ENCODE measurements around the gene RBPMS2. TPM values are rescaled to one million over a fixed set of nuclear protein-coding genes. Genes with fewer than 3 reads are reported as not detected.

Gene RBPMS2
- polyA plus RNA-seq, 1 donor from 2014 or later, result not detected

DNA sequence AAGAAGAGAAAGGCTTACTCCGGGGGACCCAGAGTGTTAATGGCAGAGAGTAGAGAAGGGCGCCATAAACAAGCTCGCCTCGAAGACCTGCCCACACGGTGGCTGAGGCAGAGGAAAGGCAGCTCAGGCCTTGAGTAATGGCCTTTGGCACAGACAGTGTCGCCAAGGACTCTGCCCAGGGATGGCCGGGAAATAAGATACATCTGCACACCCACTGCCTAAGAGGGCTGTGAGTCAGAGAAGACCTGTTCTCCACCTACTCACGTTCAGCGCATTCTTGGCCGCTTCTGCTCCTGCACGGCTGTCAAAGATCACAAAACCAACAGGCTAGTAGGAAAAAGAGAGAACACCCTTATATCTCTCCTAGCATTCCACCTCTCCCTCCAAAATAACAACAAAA lies 26.2 kb downstream of the RBPMS2 start:
- Histone ChIP-seq H3K27ac (ENCODE audit: low read length) (no peak overlapping the region), H3K36me3 (ENCODE audit: insufficient read depth, low read length) (no peaks in the 10 kb centered on the region), H3K9me3 (ENCODE audit: low read length) (no peaks in the 10 kb centered on the region), H3K79me2 (replicated peaks; ENCODE audit: insufficient read depth, low read length) (no peaks in the 10 kb centered on the region), H3K4me3 (ENCODE audit: low read length) (no peak overlapping the region), H3F3A (ENCODE audit: insufficient read depth, low read length, poor library complexity, severe bottlenecking) (no peaks in the 10 kb centered on the region), H3K9me2 (ENCODE audit: insufficient read depth, low read length) (no peaks in the 10 kb centered on the region), H3K4me2 (ENCODE audit: low read length) (no peak overlapping the region), H3K9ac (ENCODE audit: low read length) (no peak overlapping the region), H2AFZ (ENCODE audit: low read depth, low read length) (no peak overlapping the region), H3K27me3 (ENCODE audit: insufficient read depth, low read depth, low read length) (no peaks in the 10 kb centered on the region), H4K20me1 (ENCODE audit: insufficient read depth) (no peaks in the 10 kb centered on the region)
- TF ChIP-seq TAF1 (IDR thresholded peaks at IDR 0.05; ENCODE audit: low read depth) (no peak), RAD21 (conservative IDR thresholded peaks at IDR 0.05) (no peak), POLR2AphosphoS5 (IDR thresholded peaks at IDR 0.05) (no peak), SMC3 (conservative IDR thresholded peaks at IDR 0.05; ENCODE audit: poor library complexity) (no peak), MXI1 (conservative IDR thresholded peaks at IDR 0.05; ENCODE audit: poor library complexity, severe bottlenecking) (no peak), EZH2 (IDR thresholded peaks at IDR 0.05; ENCODE audit: borderline replicate concordance, insufficient read depth, low read length, poor library complexity, severe bottlenecking) (no peak), EP300 (conservative IDR thresholded peaks at IDR 0.05; ENCODE audit: poor library complexity, severe bottlenecking) (no peak)
- TF ChIP-seq, protein P1, sequence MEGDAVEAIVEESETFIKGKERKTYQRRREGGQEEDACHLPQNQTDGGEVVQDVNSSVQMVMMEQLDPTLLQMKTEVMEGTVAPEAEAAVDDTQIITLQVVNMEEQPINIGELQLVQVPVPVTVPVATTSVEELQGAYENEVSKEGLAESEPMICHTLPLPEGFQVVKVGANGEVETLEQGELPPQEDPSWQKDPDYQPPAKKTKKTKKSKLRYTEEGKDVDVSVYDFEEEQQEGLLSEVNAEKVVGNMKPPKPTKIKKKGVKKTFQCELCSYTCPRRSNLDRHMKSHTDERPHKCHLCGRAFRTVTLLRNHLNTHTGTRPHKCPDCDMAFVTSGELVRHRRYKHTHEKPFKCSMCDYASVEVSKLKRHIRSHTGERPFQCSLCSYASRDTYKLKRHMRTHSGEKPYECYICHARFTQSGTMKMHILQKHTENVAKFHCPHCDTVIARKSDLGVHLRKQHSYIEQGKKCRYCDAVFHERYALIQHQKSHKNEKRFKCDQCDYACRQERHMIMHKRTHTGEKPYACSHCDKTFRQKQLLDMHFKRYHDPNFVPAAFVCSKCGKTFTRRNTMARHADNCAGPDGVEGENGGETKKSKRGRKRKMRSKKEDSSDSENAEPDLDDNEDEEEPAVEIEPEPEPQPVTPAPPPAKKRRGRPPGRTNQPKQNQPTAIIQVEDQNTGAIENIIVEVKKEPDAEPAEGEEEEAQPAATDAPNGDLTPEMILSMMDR (IDR thresholded peaks at IDR 0.05; ENCODE audit: poor library complexity, severe bottlenecking), result no peak
- TF ChIP-seq, protein P2, sequence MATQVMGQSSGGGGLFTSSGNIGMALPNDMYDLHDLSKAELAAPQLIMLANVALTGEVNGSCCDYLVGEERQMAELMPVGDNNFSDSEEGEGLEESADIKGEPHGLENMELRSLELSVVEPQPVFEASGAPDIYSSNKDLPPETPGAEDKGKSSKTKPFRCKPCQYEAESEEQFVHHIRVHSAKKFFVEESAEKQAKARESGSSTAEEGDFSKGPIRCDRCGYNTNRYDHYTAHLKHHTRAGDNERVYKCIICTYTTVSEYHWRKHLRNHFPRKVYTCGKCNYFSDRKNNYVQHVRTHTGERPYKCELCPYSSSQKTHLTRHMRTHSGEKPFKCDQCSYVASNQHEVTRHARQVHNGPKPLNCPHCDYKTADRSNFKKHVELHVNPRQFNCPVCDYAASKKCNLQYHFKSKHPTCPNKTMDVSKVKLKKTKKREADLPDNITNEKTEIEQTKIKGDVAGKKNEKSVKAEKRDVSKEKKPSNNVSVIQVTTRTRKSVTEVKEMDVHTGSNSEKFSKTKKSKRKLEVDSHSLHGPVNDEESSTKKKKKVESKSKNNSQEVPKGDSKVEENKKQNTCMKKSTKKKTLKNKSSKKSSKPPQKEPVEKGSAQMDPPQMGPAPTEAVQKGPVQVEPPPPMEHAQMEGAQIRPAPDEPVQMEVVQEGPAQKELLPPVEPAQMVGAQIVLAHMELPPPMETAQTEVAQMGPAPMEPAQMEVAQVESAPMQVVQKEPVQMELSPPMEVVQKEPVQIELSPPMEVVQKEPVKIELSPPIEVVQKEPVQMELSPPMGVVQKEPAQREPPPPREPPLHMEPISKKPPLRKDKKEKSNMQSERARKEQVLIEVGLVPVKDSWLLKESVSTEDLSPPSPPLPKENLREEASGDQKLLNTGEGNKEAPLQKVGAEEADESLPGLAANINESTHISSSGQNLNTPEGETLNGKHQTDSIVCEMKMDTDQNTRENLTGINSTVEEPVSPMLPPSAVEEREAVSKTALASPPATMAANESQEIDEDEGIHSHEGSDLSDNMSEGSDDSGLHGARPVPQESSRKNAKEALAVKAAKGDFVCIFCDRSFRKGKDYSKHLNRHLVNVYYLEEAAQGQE (IDR thresholded peaks at IDR 0.05; ENCODE audit: borderline replicate concordance), result no peak

DNA sequence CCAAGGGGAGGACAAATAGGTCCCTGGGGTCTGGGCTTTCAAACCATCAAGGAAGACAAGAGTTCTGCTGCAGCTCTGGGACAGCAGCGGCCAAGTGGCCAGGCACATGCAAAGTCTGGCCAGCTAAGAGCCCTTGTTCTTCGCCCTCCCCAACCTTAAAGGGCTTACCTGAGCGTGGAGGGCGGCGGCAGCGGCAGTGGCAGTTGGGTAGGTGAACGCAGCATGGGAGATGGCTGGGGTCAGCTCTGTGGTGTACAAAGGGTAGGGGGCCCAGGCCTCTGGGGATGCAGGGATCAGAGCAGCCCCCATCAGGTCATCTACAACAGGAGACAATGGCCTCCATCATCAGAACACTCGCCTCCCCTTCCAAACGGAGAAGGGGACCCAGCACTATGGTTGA lies 27.1 kb downstream of the RBPMS2 start:
- H3K36me3 ChIP-seq (ENCODE audit: insufficient read depth, low read length), result no peaks in the 10 kb centered on the region
- TF ChIP-seq EP300 (conservative IDR thresholded peaks at IDR 0.05; ENCODE audit: poor library complexity, severe bottlenecking) (no peak), SMC3 (conservative IDR thresholded peaks at IDR 0.05; ENCODE audit: poor library complexity) (no peak), POLR2AphosphoS5 (IDR thresholded peaks at IDR 0.05) (no peak), EZH2 (IDR thresholded peaks at IDR 0.05; ENCODE audit: borderline replicate concordance, insufficient read depth, low read length, poor library complexity, severe bottlenecking) (no peak), RAD21 (conservative IDR thresholded peaks at IDR 0.05) (no peak), TAF1 (IDR thresholded peaks at IDR 0.05; ENCODE audit: low read depth) (no peak), MXI1 (conservative IDR thresholded peaks at IDR 0.05; ENCODE audit: poor library complexity, severe bottlenecking) (no peak)
- TF ChIP-seq, protein P2 (IDR thresholded peaks at IDR 0.05; ENCODE audit: borderline replicate concordance), result no peak
- TF ChIP-seq, protein P1 (IDR thresholded peaks at IDR 0.05; ENCODE audit: poor library complexity, severe bottlenecking), result no peak
- no peaks in the 10 kb centered on the region for H4K20me1 ChIP-seq (ENCODE audit: insufficient read depth)
- H3K4me2 ChIP-seq (ENCODE audit: low read length), result no peak overlapping the region
- no peaks in the 10 kb centered on the region for H3F3A ChIP-seq (ENCODE audit: insufficient read depth, low read length, poor library complexity, severe bottlenecking)
- no peaks in the 10 kb centered on the region for H3K27me3 ChIP-seq (ENCODE audit: insufficient read depth, low read depth, low read length)
- H3K9ac ChIP-seq (ENCODE audit: low read length), result no peak overlapping the region
- no peak overlapping the region for H3K4me3 ChIP-seq (ENCODE audit: low read length)
- no peaks in the 10 kb centered on the region for H3K79me2 ChIP-seq (replicated peaks; ENCODE audit: insufficient read depth, low read length)
- H2AFZ ChIP-seq (ENCODE audit: low read depth, low read length), result no peak overlapping the region
- H3K27ac ChIP-seq (ENCODE audit: low read length), result no peak overlapping the region
- H3K9me2 ChIP-seq (ENCODE audit: insufficient read depth, low read length), result no peaks in the 10 kb centered on the region
- no peaks in the 10 kb centered on the region for H3K9me3 ChIP-seq (ENCODE audit: low read length)
